ENCODE results near the gene ACTN4.
"Not testable (repeated sequence)": the region's sequence is repeated elsewhere in the genome, so short reads cannot be mapped to it uniquely, and the experiment has no call there.

ACTN4 gene

GRCh38 chr19:38647368-38647965 is at the start of gene ACTN4:
TSS of gene ACTN4 (plus strand) at chr19:38647649. CDS start at chr19:38647746, 97 bp downstream.
- peak; percentile 99 for DNase-seq

- DNase-seq, result no peak
These were observed 47.7 kb upstream of the ACTN4 start for GRCh38 chr19:38599722-38600121.

DNA sequence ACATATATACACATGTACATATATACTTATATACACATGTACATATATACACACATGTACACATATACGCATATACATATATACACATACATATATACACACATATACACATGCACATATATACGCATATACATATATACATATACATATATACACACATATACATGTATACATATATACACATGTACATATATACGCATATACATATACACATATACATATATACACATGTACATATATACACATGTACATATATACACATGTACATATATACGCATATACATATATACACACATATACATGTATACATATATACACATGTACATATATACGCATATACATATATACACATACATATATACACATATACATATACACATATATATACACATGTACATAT is 44.6 kb upstream of the ACTN4 start:
- DNase-seq, result not testable (repeated sequence)

GRCh38 chr19:38606131-38606530 is 41.3 kb upstream of the ACTN4 start:
- no peak for DNase-seq

GRCh38 chr19:38614289-38614688 is 33.2 kb upstream of the ACTN4 start:
- no peak for DNase-seq

DNA sequence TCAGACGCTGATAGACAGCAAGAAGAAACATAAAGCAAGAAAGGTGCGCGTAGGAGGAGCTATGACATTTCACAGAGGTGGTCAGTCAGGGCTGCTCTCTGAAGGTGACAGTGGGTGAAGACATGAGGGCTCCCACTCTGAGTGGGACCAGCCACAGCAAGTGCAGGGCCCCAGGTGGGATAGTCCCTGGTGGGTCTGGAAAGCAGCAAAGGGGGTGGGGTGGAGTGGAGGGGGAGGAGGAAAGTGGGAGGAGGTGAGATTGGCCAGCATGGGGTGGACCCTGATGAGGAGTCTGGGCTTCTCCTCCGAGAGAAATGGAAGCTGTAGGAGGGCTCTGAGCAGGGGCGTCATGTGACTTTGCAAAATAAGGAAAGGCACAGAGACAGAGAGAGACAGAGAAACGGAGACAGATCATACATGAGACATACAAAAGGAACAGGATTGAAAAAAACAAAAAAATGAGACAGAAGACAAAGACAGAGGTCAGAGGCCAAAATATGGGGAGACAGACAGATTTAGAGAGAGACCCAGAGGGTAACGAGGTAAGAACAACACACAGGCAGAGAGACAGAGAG is 32.4 kb upstream of the ACTN4 start:
- DNase-seq, result no peak

GRCh38 chr19:38616265-38616664 is 31.2 kb upstream of the ACTN4 start:
- no peak for DNase-seq

- DNase-seq, result peak; percentile 31
These were observed 30.1 kb upstream of the ACTN4 start for GRCh38 chr19:38617283-38617763.

DNA sequence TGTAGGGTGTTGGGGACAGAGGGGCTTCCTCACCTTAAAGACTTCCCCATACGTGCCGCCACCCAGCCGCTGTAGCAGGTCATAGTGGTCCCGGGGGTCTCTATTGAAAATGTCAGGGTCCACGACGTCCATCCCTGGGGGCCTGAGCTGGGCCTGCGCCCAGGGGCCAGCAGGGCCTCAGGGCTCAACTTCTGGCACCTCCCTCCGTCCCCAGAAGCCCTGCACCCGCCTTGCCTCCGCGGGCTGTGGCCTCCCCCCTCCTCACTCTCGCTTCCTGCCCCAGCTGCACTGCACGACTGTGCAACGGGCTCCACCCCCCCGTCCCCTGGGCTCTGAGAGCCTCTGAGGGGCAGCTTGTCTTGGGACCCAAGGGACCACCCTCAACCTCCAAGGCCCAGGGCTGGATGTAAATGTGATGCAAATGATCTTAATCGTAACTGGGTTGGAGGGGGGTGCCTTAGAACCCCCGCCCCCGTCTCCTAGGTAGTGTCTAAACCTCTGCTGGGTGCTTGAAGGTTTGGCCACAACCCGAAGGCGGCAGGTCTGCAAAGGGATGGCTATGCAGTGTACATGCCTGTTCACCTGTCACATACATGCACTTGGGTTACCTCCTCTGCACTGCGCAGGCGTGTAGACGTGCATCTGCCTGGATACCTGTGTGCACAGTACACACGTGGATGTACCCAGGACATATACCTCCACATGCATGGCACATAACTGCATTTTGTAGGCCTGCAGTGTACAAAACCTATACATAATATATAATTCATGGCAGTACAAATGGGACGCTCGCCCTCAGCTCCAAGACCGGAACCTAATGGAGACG is 29.5 kb upstream of the ACTN4 start, which contains the start of gene MAP4K1:
Gene MAP4K1 (minus strand): TSS at position 190 of the 826 bp plus-strand sequence. CDS start 58 bp downstream, at position 132.
- peak; percentile 79 for DNase-seq

GRCh38 chr19:38618590-38619360 is 28.7 kb upstream of the ACTN4 start, which contains the start of gene EIF3K:
TSS of gene EIF3K (plus strand) at chr19:38619188. CDS start at chr19:38619269, 81 bp downstream.
- peak; percentile 95 for DNase-seq

- DNase-seq, result no peak
These were observed 27.9 kb upstream of the ACTN4 start for GRCh38 chr19:38619361-38620174.

- no peak for DNase-seq
These were observed 22.6 kb upstream of the ACTN4 start for GRCh38 chr19:38624822-38625221.

GRCh38 chr19:38626401-38626800 is 21.0 kb upstream of the ACTN4 start:
- DNase-seq, result no peak

DNA sequence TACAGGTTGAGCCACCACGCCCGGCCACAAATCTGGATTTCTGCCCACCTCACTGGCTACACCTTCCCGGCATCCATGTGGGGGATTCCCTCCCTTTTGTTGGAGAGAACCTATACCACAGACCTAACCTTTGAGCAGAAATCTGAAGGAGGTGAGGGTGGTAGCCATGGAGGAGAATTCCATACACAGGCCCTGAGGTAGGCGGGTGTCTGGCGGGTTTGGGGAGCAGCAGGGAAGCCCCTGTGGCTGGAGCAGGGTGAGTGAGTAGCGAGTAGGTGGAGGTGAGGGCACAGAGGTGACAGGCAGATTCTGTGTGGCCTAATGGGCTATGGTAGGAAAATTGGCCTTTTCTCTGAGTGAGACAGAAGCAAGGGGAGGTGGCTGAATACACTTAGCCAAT is 17.9 kb upstream of the ACTN4 start:
- no peak for DNase-seq

- DNase-seq, result not testable (repeated sequence)
These were observed 16.1 kb upstream of the ACTN4 start for GRCh38 chr19:38631301-38631700.

DNA sequence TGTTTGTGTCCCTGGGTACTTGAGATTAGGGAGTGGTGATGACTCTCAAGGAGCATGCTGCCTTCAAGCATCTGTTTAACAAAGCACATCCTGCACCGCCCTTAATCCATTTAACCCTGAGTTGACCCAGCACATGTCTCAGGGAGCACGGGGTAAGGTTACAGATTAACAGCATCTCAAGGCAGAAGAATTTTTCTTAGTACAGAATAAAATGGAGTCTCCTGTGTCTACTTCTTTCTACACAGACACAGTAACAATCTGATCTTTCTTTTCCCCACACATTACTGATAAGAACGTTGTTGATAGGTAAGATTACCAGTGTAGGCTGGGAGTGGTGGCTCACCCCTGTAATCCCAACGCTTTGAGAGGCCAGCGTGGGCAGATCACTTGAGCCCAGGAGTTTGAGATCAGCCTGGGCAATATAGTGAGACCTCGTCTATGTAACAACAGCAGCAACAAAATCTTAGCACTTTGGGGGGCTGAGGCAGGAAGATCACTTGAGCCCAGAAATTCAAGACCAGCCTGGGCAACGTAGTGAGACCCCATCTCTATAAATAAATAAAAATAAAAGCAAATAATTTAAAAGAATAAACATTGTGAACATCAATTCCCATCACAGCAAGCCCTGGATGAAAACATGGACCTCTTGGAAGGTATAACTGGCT is 15.5 kb upstream of the ACTN4 start:
- not testable (repeated sequence) for DNase-seq

- DNase-seq, result no peak
These were observed 14.8 kb upstream of the ACTN4 start for GRCh38 chr19:38632476-38633213.

GRCh38 chr19:38634757-38635482 is 12.5 kb upstream of the ACTN4 start:
- peak; percentile 36 for DNase-seq

DNA sequence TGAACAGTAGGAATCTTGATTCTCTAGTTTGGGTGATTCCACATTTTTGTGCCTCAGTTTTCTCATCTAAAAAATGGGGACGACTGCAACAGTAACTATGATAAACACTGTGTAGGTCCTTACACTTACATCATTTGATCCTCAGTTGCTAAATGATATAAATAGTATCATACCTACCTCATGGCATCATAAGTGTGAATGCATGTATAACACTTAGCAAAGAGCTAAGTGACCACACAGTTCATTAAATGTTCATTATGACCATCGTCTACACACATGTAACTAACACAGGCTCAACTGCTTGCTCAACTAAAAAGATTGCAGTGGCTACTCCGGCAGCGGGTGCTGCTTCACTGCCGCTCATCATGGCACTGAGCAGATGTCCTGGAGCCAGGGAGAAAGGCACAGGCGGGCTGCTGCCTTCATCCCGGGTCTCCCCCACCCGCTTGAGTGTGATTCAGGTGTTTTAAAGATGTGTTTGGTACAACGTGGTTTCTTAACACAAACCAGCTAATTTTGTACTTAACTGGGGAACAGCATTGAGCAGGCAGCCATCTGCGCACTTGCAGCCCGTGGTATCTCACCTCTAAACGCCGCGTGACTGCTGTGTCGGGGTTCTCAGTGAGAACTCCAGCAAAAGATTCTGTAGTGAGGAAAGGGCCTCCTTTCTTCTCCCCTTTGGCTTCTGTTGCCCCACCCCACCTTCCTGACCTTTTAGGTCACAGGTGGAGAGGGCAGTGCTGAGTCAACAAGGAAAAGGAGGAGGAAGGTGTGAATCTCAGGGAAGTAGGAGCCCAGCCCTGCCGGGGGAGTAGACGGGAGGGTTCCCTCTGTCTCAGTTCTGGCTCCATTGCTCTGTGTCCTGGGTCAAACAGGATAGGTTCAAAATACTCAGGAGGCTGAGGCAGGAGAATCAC is 11.7 kb upstream of the ACTN4 start:
- peak; percentile 50 for DNase-seq

Measured in NK-92 treated with Interleukin-12 subunit alpha and Interleukin-12 subunit beta, amount 100 ng/mL, for 24 hours (cell line).